22Rv1 (cell line): ENCODE measurements around the gene MCU.

Experiments
- CTCF ChIP-seq: fragments of 450-650 bp; IDR thresholded peaks from 2 replicates; pipeline ENCODE4 v1.5.1; 2017; ENCODE audit warnings: mild to moderate bottlenecking
- ZFX ChIP-seq: fragments of 450-650 bp; IDR thresholded peaks from 2 replicates; pipeline ENCODE4 v1.6.1; 2017; ENCODE audit warnings: antibody characterized with exemption, borderline replicate concordance

DNA sequence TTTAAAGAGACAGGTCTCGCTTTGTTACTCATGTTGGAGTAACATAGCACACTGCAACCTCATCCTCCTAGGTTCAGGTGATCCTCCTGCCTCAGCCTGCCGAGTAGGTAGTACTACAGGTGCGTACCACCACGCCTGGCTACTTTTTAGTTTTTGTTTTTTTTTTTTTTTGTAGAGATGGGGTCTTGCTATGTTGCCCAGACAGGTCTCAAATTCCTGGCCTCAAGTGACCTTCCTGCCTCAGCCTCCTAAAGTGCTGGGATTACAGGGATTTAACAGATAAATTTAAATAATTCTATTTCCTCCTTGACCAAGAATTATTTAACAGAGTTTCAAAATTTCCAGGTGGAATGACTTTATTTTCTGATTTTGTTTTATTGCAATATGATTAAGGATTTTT lies 104.6 kb downstream of the MCU start:
- TF ChIP-seq CTCF (no peak), ZFX (no peak)
